DND-41 (cell line): ENCODE measurements around the gene SCAPER.

Experiments
- ATAC-seq: fragments of 200-7000 bp; cut with Tn5 transposase; 3 replicates; pipeline ENCODE4 v1.9.1; 2021; ENCODE audit warnings: low read depth; ENCODE audit not compliant: insufficient read depth
- DNase-seq: peaks from one replicate; pipeline ENCODE4 v3.0.0-alpha.2; 2020
- H2AFZ ChIP-seq: 2 replicates; pipeline ENCODE4 v1.6.0; 2012; ENCODE audit warnings: low read depth, low read length
- H3K27ac ChIP-seq: 2 replicates; pipeline ENCODE4 v1.5.1; 2012; ENCODE audit warnings: low read length, inconsistent platforms
- H3K27me3 ChIP-seq: fragments of 200-600 bp; sonication (generic); 2 replicates; pipeline ENCODE4 v1.6.0; 2012; ENCODE audit warnings: low read length, mild to moderate bottlenecking, inconsistent platforms; ENCODE audit not compliant: insufficient read depth, poor library complexity
- H3K36me3 ChIP-seq: 2 replicates; pipeline ENCODE4 v1.5.1; 2012; ENCODE audit warnings: low read length, inconsistent platforms; ENCODE audit not compliant: insufficient read depth
- H3K4me1 ChIP-seq: 2 replicates; pipeline ENCODE4 v1.5.1; 2012; ENCODE audit warnings: mild to moderate bottlenecking, low read length; ENCODE audit not compliant: insufficient read depth
- H3K4me2 ChIP-seq: 2 replicates; pipeline ENCODE4 v1.6.0; 2012; ENCODE audit warnings: mild to moderate bottlenecking, moderate library complexity, low read length, inconsistent platforms; ENCODE audit not compliant: insufficient read depth
- H3K4me3 ChIP-seq, 2 experiments: fragments of 200-600 bp in 1 of 2; shearing (Covaris generic) in 1 of 2; 2 replicates each; pipeline ENCODE4 v1.5.1; 2012 to 2016; ENCODE audit warnings: inconsistent platforms in 2 of 2, low read length in 2 of 2, mild to moderate bottlenecking in 2 of 2, low read depth in 1 of 2, moderate library complexity in 1 of 2
- H3K79me2 ChIP-seq: 2 replicates; pipeline ENCODE4 v1.6.0; 2012; ENCODE audit warnings: low read length, inconsistent platforms; ENCODE audit not compliant: insufficient read depth
- H3K9ac ChIP-seq: 2 replicates; pipeline ENCODE4 v1.6.0; 2012; ENCODE audit warnings: low read depth, mild to moderate bottlenecking, inconsistent platforms, low read length, moderate library complexity
- H3K9me3 ChIP-seq: 2 replicates; pipeline ENCODE4 v1.5.1; 2012; ENCODE audit warnings: low read length, moderate library complexity, mild to moderate bottlenecking, inconsistent platforms; ENCODE audit not compliant: insufficient read depth, severe bottlenecking
- H4K20me1 ChIP-seq: 2 replicates; pipeline ENCODE4 v1.6.0; 2012; ENCODE audit warnings: low read length; ENCODE audit not compliant: insufficient read depth
- CTCF ChIP-seq: IDR thresholded peaks from 2 replicates; pipeline ENCODE4 v1.5.1; 2012; ENCODE audit warnings: borderline replicate concordance, low read length, moderate library complexity, mild to moderate bottlenecking; ENCODE audit not compliant: poor library complexity, severe bottlenecking; ENCODE audit errors: extremely low read depth
- EZH2 ChIP-seq: IDR thresholded peaks from 3 replicates; pipeline ENCODE4 v1.6.1; 2012; ENCODE audit warnings: borderline replicate concordance, low read depth, mild to moderate bottlenecking, moderate library complexity, low read length, inconsistent platforms; ENCODE audit not compliant: severe bottlenecking

SCAPER gene

GRCh38 chr15:76905855-76906254 is 715 bp upstream of the SCAPER start:
- H3K4me1 ChIP-seq: peaks cover 29% of the 10 kb centered on the region
- peak overlapping the region; percentile 80 for H3K9ac ChIP-seq
- peak overlapping the region; percentile 83 for H2AFZ ChIP-seq
- peak overlapping the region; percentile 98 for H3K4me2 ChIP-seq
- H4K20me1 ChIP-seq: no peaks in the 10 kb centered on the region
- no peaks in the 10 kb centered on the region for H3K27me3 ChIP-seq
- H3K9me3 ChIP-seq: no peaks in the 10 kb centered on the region
- H3K27ac ChIP-seq: peak overlapping the region; percentile 74
- DNase-seq (no peak), ATAC-seq (no peak)
- TF ChIP-seq EZH2: no peak
- TF ChIP-seq CTCF: no peak
- peak overlapping the region in 1 of 2 experiments; percentile 90; a peak in 1 of 4 replicates for H3K4me3 ChIP-seq
- H3K79me2 ChIP-seq: peaks cover 32% of the 10 kb centered on the region
- no peaks in the 10 kb centered on the region for H3K36me3 ChIP-seq

GRCh38 chr15:76904461-76905012 is 603 bp downstream of the SCAPER start:
- peak overlapping the region; percentile 76 for H3K27ac ChIP-seq
- ATAC-seq: peak; percentile 34
- peak overlapping the region; percentile 42 to 90 for H3K4me3 ChIP-seq

GRCh38 chr15:76903251-76903681 is 1.9 kb downstream of the SCAPER start:
- no peak overlapping the region; the same call in 1 of the 2 replicates for H3K27ac ChIP-seq
- H3K4me3 ChIP-seq: no peak overlapping the region
- DNase-seq: peak; percentile 6

More at GRCh38 chr15:76904461-76905012, 603 bp downstream of the SCAPER start:
- Histone ChIP-seq H3K9ac (peak overlapping the region; percentile 80), H3K36me3 (no peaks in the 10 kb centered on the region), H3K4me2 (peak overlapping the region; percentile 98), H3K79me2 (peaks cover 36% of the 10 kb centered on the region), H3K27me3 (no peaks in the 10 kb centered on the region), H3K9me3 (no peaks in the 10 kb centered on the region), H3K4me1 (peaks cover 29% of the 10 kb centered on the region), H4K20me1 (no peaks in the 10 kb centered on the region), H2AFZ (peak overlapping the region; percentile 86)
- TF ChIP-seq EZH2 (no peak), CTCF (no peak)
- peak; percentile 55 for DNase-seq

More at GRCh38 chr15:76903251-76903681, 1.9 kb downstream of the SCAPER start:
- Histone ChIP-seq H4K20me1 (no peaks in the 10 kb centered on the region), H3K27me3 (no peaks in the 10 kb centered on the region), H3K36me3 (no peaks in the 10 kb centered on the region), H3K9me3 (no peaks in the 10 kb centered on the region), H3K9ac (no peak overlapping the region), H3K4me2 (peak overlapping the region; percentile 98), H3K4me1 (peaks cover 29% of the 10 kb centered on the region), H3K79me2 (peaks cover 41% of the 10 kb centered on the region), H2AFZ (no peak overlapping the region)
- no peak for ATAC-seq
- TF ChIP-seq CTCF (peak; percentile 55), EZH2 (no peak)
